IMR-90 (cell line): ENCODE results near the gene ZNF223. TPM values are rescaled to one million over a fixed set of nuclear protein-coding genes. Genes with fewer than 3 reads are reported as not detected.

ENCODE experiments used
- ATAC-seq: fragments of 200-7000 bp; cut with Tn5 transposase; 2 replicates; pipeline ENCODE4 v1.9.1; 2020; ENCODE audit warnings: low read depth, mild to moderate bottlenecking, moderate library complexity
- BruUV-seq: library from RNA; stranded (reverse); fragments of 400-500 nt; replicated peaks from 2 replicates; lab custom pipeline; 2021; lab: Mats Ljungman, UMichigan
- CTCF ChIA-PET: fragments of 300-600 bp; formaldehyde crosslinking; extraction: SDS; loops from one replicate; lab custom pipeline; 2021; ENCODE audit warnings: antibody characterized with exemption; lab: Yijun Ruan, JAX
- POLR2A ChIA-PET: fragments of 300-600 bp; sonication (Branson Sonifier 250); formaldehyde crosslinking; loops from one replicate; lab custom pipeline; 2022; ENCODE audit warnings: antibody characterized with exemption; ENCODE audit not compliant: unreplicated experiment; lab: Charles Lee
- DNase-seq: peaks from one replicate; pipeline ENCODE4 v3.0.0; 2013
- H2AFZ ChIP-seq: replicated peaks from 2 replicates; pipeline ENCODE3; 2013; ENCODE audit warnings: low read length, mild to moderate bottlenecking; ENCODE audit not compliant: poor library complexity
- H2AK5ac ChIP-seq: 2 replicates; pipeline ENCODE4 v1.6.1; 2013; ENCODE audit warnings: low read depth, low read length, inconsistent platforms
- H2AK9ac ChIP-seq: replicated peaks from 2 replicates; pipeline ENCODE3; 2013; ENCODE audit warnings: mild to moderate bottlenecking, low read depth, low read length, moderate library complexity; ENCODE audit not compliant: poor library complexity
- H2BK120ac ChIP-seq: 2 replicates; pipeline ENCODE4 v1.6.1; 2013; ENCODE audit warnings: low read depth, low read length, inconsistent platforms
- H2BK15ac ChIP-seq: 3 replicates; pipeline ENCODE4 v1.6.1; 2013; ENCODE audit warnings: low read depth, low read length, inconsistent platforms
- H2BK20ac ChIP-seq: 2 replicates; pipeline ENCODE4 v1.6.1; 2013; ENCODE audit warnings: low read depth, mild to moderate bottlenecking, inconsistent platforms, low read length, moderate library complexity
- H2BK5ac ChIP-seq: 2 replicates; pipeline ENCODE4 v1.6.1; 2013; ENCODE audit warnings: mild to moderate bottlenecking, low read depth, low read length, inconsistent platforms; ENCODE audit not compliant: poor library complexity, severe bottlenecking
- H3K14ac ChIP-seq: replicated peaks from 2 replicates; pipeline ENCODE4 v1.6.1; 2013; ENCODE audit warnings: low read depth, low read length, inconsistent platforms
- H3K18ac ChIP-seq: 2 replicates; pipeline ENCODE4 v1.6.1; 2013; ENCODE audit warnings: low read depth, low read length, control low read depth
- H3K23ac ChIP-seq: 2 replicates; pipeline ENCODE4 v1.6.1; 2013; ENCODE audit warnings: low read depth, low read length, inconsistent platforms
- H3K27ac ChIP-seq: 2 replicates; pipeline ENCODE4 v1.5.1; 2013; ENCODE audit warnings: mild to moderate bottlenecking, control low read depth, low read length; ENCODE audit not compliant: insufficient read depth
- H3K27me3 ChIP-seq: 2 replicates; pipeline ENCODE4 v1.6.1; 2013; ENCODE audit warnings: low read length; ENCODE audit not compliant: control insufficient read depth, insufficient read depth
- H3K36me3 ChIP-seq: 2 replicates; pipeline ENCODE4 v1.6.1; 2013; ENCODE audit warnings: low read length, mixed read lengths; ENCODE audit not compliant: control insufficient read depth, insufficient read depth
- H3K4ac ChIP-seq: 2 replicates; pipeline ENCODE4 v1.6.1; 2013; ENCODE audit warnings: low read depth, low read length, inconsistent platforms
- H3K4me1 ChIP-seq: 2 replicates; pipeline ENCODE4 v1.6.1; 2013; ENCODE audit warnings: low read length, mixed read lengths; ENCODE audit not compliant: control insufficient read depth, insufficient read depth
- H3K4me2 ChIP-seq: 2 replicates; pipeline ENCODE4 v1.6.1; 2013; ENCODE audit warnings: low read depth, mild to moderate bottlenecking, control low read depth, low read length, moderate library complexity
- H3K4me3 ChIP-seq: 2 replicates; pipeline ENCODE4 v1.5.1; 2013; ENCODE audit warnings: low read depth, mild to moderate bottlenecking, control low read depth, low read length, moderate library complexity; ENCODE audit not compliant: insufficient read depth
- H3K56ac ChIP-seq: 2 replicates; pipeline ENCODE4 v1.6.1; 2013; ENCODE audit warnings: low read length, inconsistent platforms; ENCODE audit not compliant: insufficient read depth; ENCODE audit errors: extremely low read depth
- H3K79me1 ChIP-seq, 2 experiments: 2 replicates each; pipeline ENCODE4 v1.6.1; 2013; ENCODE audit warnings: low read length in 2 of 2, inconsistent platforms in 1 of 2, low read depth in 1 of 2
- H3K9ac ChIP-seq: 2 replicates; pipeline ENCODE4 v1.6.1; 2013; ENCODE audit warnings: low read depth, low read length, control low read depth
- H3K9me1 ChIP-seq: 2 replicates; pipeline ENCODE4 v1.6.1; 2013; ENCODE audit warnings: low read length, inconsistent platforms; ENCODE audit not compliant: insufficient read depth
- H3K9me3 ChIP-seq: 2 replicates; pipeline ENCODE4 v1.6.1; 2013; ENCODE audit warnings: low read length; ENCODE audit not compliant: control insufficient read depth, insufficient read depth
- H4K20me1 ChIP-seq: 2 replicates; pipeline ENCODE4 v1.6.1; 2013; ENCODE audit warnings: low read length, inconsistent platforms; ENCODE audit not compliant: insufficient read depth
- H4K5ac ChIP-seq: 2 replicates; pipeline ENCODE4 v1.6.1; 2013; ENCODE audit warnings: mild to moderate bottlenecking, low read depth, low read length, control low read depth
- H4K8ac ChIP-seq, 2 experiments: 2 replicates each; pipeline ENCODE4 v1.6.1; 2013; ENCODE audit warnings: low read depth in 2 of 2, low read length in 2 of 2, control low read depth in 1 of 2, inconsistent platforms in 1 of 2
- H4K91ac ChIP-seq: 2 replicates; pipeline ENCODE4 v1.6.1; 2013; ENCODE audit warnings: low read depth, low read length, inconsistent platforms; ENCODE audit not compliant: insufficient read depth
- CTCF ChIP-seq: conservative IDR thresholded peaks from 2 replicates; pipeline ENCODE4 v1.5.1; 2012; ENCODE audit warnings: mild to moderate bottlenecking, low read depth, low read length, improper control_type of control experiment
- MAZ ChIP-seq: IDR thresholded peaks from 2 replicates; pipeline ENCODE4 v1.6.1; 2012; ENCODE audit warnings: low read depth, mild to moderate bottlenecking, low read length, improper control_type of control experiment, moderate library complexity, borderline replicate concordance
- POLR2A ChIP-seq: IDR thresholded peaks from 2 replicates; pipeline ENCODE4 v1.6.1; 2012; ENCODE audit warnings: mild to moderate bottlenecking, low read depth, low read length
- WGBS, 2 experiments: methylation state at CpG; one replicate each; pipeline versions ENCODE4 v1.1.5 to v1.1.7; 2013; ENCODE audit warnings: missing lambda C conversion rate in 2 of 2; ENCODE audit not compliant: insufficient read length in 1 of 2; ENCODE audit errors: extremely low coverage in 2 of 2; 5-methylcytosine and 5-hydroxymethylcytosine counted together
- dilution Hi-C: fragments of 300-500 bp; cut with HindIII; formaldehyde crosslinking; loops from one replicate; pipeline ENCODE4 v1.14.3; 2018; ENCODE audit warnings: low sequenced_read_pairs; ENCODE audit not compliant: unreplicated experiment
- in situ Hi-C: fragments of 300-500 bp; cut with MboI; formaldehyde crosslinking; loops from 3 replicates; pipeline ENCODE4 v1.14.3; 2019; ENCODE audit warnings: low sequenced_read_pairs, inconsistent platforms, mixed read lengths
- intact Hi-C: fragments of 100-400 bp; cut with micrococcal nuclease; formaldehyde crosslinking; loops from 2 replicates; pipeline ENCODE4 v1.10.0; 2022
- polyA plus RNA-seq, 3 experiments: library from polyadenylated mRNA; depleted of rRNA; stranded (reverse); fragments of >200 nt; gene quantifications; 2 replicates each; pipeline ENCODE4 v1.2.3, GENCODE V29; 2012; ENCODE audit warnings: low replicate concordance in 1 of 3
- total RNA-seq: library from RNA; depleted of rRNA; stranded (reverse); fragments of >200 nt; gene quantifications from 2 replicates; pipeline ENCODE4 v1.2.3, GENCODE V29; 2012

Gene ZNF223
- total and polyA plus RNA-seq, 2 of the 4 experiments (the other 2 are of a cell fraction) = 2.3 to 16.5 TPM

DNA sequence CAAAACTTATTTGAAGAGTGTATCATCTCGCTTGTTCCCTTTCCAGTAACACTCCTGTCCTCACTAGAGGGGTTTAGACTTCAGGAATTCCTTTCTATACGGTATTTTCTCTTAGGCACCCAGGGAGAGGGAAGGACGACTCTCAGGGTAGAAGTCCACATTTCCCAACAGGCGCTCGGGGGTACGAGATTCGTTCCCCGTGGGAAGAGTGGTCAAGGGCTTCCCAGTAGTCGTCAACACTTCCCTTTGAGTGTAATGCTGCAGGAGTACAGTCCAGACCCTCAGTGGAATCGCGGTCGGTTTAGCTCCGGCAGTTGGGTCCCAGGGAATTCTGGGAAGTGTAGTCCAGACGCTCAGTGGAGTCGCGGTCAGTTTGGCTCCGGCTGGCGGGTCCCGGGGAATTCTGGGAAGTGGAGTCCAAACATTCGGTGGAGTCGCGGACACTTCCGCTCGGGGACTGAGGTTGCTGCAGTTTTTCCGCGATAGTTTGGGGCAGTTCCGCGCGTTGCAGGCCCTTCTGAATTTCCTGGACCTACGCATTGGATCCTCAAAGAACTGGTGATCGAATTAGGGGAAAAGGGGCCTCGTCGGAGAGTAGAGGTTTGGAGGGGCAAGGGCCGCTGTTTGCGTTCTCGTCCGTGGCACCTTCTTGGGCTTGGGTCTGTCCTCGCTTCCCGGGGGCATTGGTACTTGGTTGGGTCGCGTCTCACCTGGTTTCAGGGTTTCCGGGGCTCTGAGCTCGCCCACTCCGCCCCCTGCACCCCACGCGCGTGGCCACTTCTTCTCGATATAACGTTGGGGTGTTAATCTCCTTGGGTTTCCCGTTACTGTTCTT, 42.3 kb downstream of the ZNF223 start, which contains the start of gene ZNF224:
ZNF224 (plus strand) TSS at position 431 of the 835 bp plus-strand sequence. CDS start 3,513 bp downstream, outside the sequence.
- H3K23ac ChIP-seq = peak within 1 kb of the TSS; percentile 95
- ATAC-seq (peak; percentile 98), DNase-seq (peak; percentile 90)
- peak within 1 kb of the TSS; percentile 24 for H2BK120ac ChIP-seq
- dilution Hi-C loops (no loop called here), intact Hi-C loops (loop anchor here (10.0 kb wide), 1 partner anchor 159 kb away; the partner anchor contains the start of gene ZNF45), in situ Hi-C loops (no loop called here)
- peak within 1 kb of the TSS; percentile 82 for H3K4ac ChIP-seq
- H3K14ac ChIP-seq = peak within 1 kb of the TSS; percentile 94
- peak within 1 kb of the TSS; percentile 83 for H3K4me3 ChIP-seq
- H2BK20ac ChIP-seq = no peak within 1 kb of the TSS
- peak within 1 kb of the TSS; percentile 66 for H3K27ac ChIP-seq
- no TSS peak for BruUV-seq
- peak within 1 kb of the TSS; percentile 100 for H2AFZ ChIP-seq
- H3K9me1 ChIP-seq = no peaks in the 10 kb centered on the region
- ChIA-PET POLR2A (no interaction called here), CTCF (no interaction called here)
- no peak within 1 kb of the TSS; the same call in 2 of the 3 replicates for H2BK15ac ChIP-seq
- H4K8ac ChIP-seq = peak within 1 kb of the TSS; percentile 56 to 89
- 3% methylated on average over 18 of the region's 50 CpGs; no CpG with 5 or more reads in 1 of the 2 experiments for WGBS, 2 experiments
- TF ChIP-seq MAZ (peak; percentile 27; the same call in 1 of the 2 replicates), CTCF (no peak), POLR2A (peak; percentile 55; the same call in 1 of the 2 replicates)
- peaks cover 14 to 25% of the 10 kb centered on the region in 2 experiments for H3K79me1 ChIP-seq
- H3K4me2 ChIP-seq = peak within 1 kb of the TSS; percentile 99
- no peaks in the 10 kb centered on the region for H4K20me1 ChIP-seq
- H3K18ac ChIP-seq = peak within 1 kb of the TSS; percentile 45; the same call in 1 of the 2 replicates
- H2BK5ac ChIP-seq = peak within 1 kb of the TSS; percentile 59
- H3K56ac ChIP-seq = peak within 1 kb of the TSS; percentile 91
- H3K36me3 ChIP-seq = peaks cover 8% of the 10 kb centered on the region
- H4K91ac ChIP-seq = peak within 1 kb of the TSS; percentile 71
- H2AK5ac ChIP-seq = no peak within 1 kb of the TSS
- H2AK9ac ChIP-seq = peak within 1 kb of the TSS; percentile 95
- peak within 1 kb of the TSS; percentile 89 for H3K9ac ChIP-seq
- no peaks in the 10 kb centered on the region for H3K9me3 ChIP-seq
- H3K4me1 ChIP-seq = no peaks in the 10 kb centered on the region
- H4K5ac ChIP-seq = peak within 1 kb of the TSS; percentile 79; the same call in 1 of the 2 replicates
- no peaks in the 10 kb centered on the region for H3K27me3 ChIP-seq
